SU-DHL-6 (cell line): ENCODE data around the gene DLG2.

Source experiments
- H2AFZ ChIP-seq: fragments of 200-600 bp; sonication (generic); 2 replicates; pipeline ENCODE4 v1.6.1; 2014; ENCODE audit warnings: low read depth, mild to moderate bottlenecking, moderate library complexity, mixed read lengths, antibody characterized with exemption, low read length; ENCODE audit not compliant: severe bottlenecking
- H3F3A ChIP-seq: fragments of 200-600 bp; shearing (Covaris generic); 2 replicates; pipeline ENCODE4 v1.6.0; 2016; ENCODE audit warnings: antibody characterized with exemption, mild to moderate bottlenecking; ENCODE audit not compliant: insufficient read depth
- H3K27ac ChIP-seq: fragments of 200-600 bp; sonication (generic); 2 replicates; pipeline ENCODE4 v1.5.1; 2016; ENCODE audit warnings: low read depth, mild to moderate bottlenecking, low read length, moderate library complexity, mixed read lengths
- H3K27me3 ChIP-seq: fragments of 200-600 bp; sonication (generic), shearing (Covaris generic); 2 replicates; pipeline ENCODE4 v1.6.0; 2014; ENCODE audit warnings: mild to moderate bottlenecking, low read length
- H3K36me3 ChIP-seq: fragments of 200-600 bp; sonication (generic); 2 replicates; pipeline ENCODE4 v1.6.1; 2014; ENCODE audit warnings: mild to moderate bottlenecking, low read length, mixed read lengths
- H3K4me2 ChIP-seq: fragments of 300-600, 200-600 bp; shearing (Covaris generic), sonication (generic); 2 replicates; pipeline ENCODE4 v1.6.0; 2014; ENCODE audit warnings: low read length, low read depth, mild to moderate bottlenecking; ENCODE audit not compliant: poor library complexity, severe bottlenecking
- H3K4me3 ChIP-seq: fragments of 200-600 bp; sonication (generic); 2 replicates; pipeline ENCODE4 v1.5.1; 2014; ENCODE audit warnings: antibody characterized with exemption, low read length, mild to moderate bottlenecking, mixed read lengths; ENCODE audit not compliant: insufficient read depth, poor library complexity, severe bottlenecking
- H3K79me2 ChIP-seq: fragments of 200-600 bp; sonication (generic); 2 replicates; pipeline ENCODE4 v1.6.1; 2014; ENCODE audit warnings: mild to moderate bottlenecking, low read length, moderate library complexity; ENCODE audit not compliant: insufficient read depth
- H3K9ac ChIP-seq: fragments of 200-600 bp; sonication (generic); 2 replicates; pipeline ENCODE4 v1.7.0; 2014; ENCODE audit warnings: mild to moderate bottlenecking, low read length
- H3K9me2 ChIP-seq: fragments of 200-600 bp; sonication (generic); replicated peaks from 2 replicates; pipeline ENCODE4 v1.6.1; 2014; ENCODE audit warnings: low read length; ENCODE audit not compliant: insufficient read depth
- H3K9me3 ChIP-seq: fragments of 200-600 bp; sonication (generic); 2 replicates; pipeline ENCODE4 v1.6.1; 2014; ENCODE audit warnings: low read length, mixed read lengths; ENCODE audit not compliant: insufficient read depth
- H4K20me1 ChIP-seq: fragments of 200-600 bp; sonication (generic); 2 replicates; pipeline ENCODE4 v1.6.1; 2014; ENCODE audit warnings: low read depth, mild to moderate bottlenecking, antibody characterized with exemption, low read length, moderate library complexity, mixed read lengths
- CTCF ChIP-seq: fragments of 200-600 bp; sonication (generic); IDR thresholded peaks from one replicate; pipeline ENCODE4 v1.5.1; 2017; ENCODE audit warnings: antibody characterized with exemption, mild to moderate bottlenecking, low read length, moderate library complexity; ENCODE audit not compliant: insufficient read depth, poor library complexity, severe bottlenecking
- EZH2phosphoT487 ChIP-seq: fragments of 200-600 bp; sonication (generic), shearing (Covaris generic); conservative IDR thresholded peaks from 2 replicates; pipeline ENCODE4 v1.6.1; 2018; ENCODE audit warnings: mild to moderate bottlenecking, antibody characterized with exemption, low read length, moderate library complexity, mixed read lengths

Gene DLG2

GRCh38 chr11:85531191-85531897 lies 95.8 kb downstream of the DLG2 start:
- Histone ChIP-seq H3K27me3 (no peaks in the 10 kb centered on the region), H3K9me2 (no peaks in the 10 kb centered on the region), H3K9ac (no peak overlapping the region), H3K4me3 (no peak overlapping the region), H3K9me3 (peaks cover 8% of the 10 kb centered on the region; the same call in 1 of the 2 replicates), H3K27ac (no peak overlapping the region), H4K20me1 (no peaks in the 10 kb centered on the region), H3K36me3 (no peaks in the 10 kb centered on the region), H3K79me2 (no peaks in the 10 kb centered on the region), H3F3A (no peaks in the 10 kb centered on the region), H3K4me2 (no peak overlapping the region), H2AFZ (no peak overlapping the region)
- TF ChIP-seq EZH2phosphoT487, result no peak
- no peak for TF ChIP-seq CTCF

GRCh38 chr11:85530634-85531033 lies 96.5 kb downstream of the DLG2 start:
- Histone ChIP-seq H4K20me1 (no peaks in the 10 kb centered on the region), H3K27ac (no peak overlapping the region), H3K9me2 (no peaks in the 10 kb centered on the region), H2AFZ (no peak overlapping the region), H3K36me3 (no peaks in the 10 kb centered on the region), H3K9ac (no peak overlapping the region), H3F3A (no peaks in the 10 kb centered on the region), H3K27me3 (no peaks in the 10 kb centered on the region), H3K4me2 (no peak overlapping the region), H3K79me2 (no peaks in the 10 kb centered on the region), H3K4me3 (no peak overlapping the region), H3K9me3 (peaks cover 8% of the 10 kb centered on the region; the same call in 1 of the 2 replicates)
- TF ChIP-seq EZH2phosphoT487 (no peak), CTCF (no peak)

GRCh38 chr11:85526564-85526963 lies 100.6 kb downstream of the DLG2 start:
- no peaks in the 10 kb centered on the region for H3K36me3 ChIP-seq
- H3K27ac ChIP-seq, result no peak overlapping the region
- no peak overlapping the region for H2AFZ ChIP-seq
- TF ChIP-seq CTCF, result no peak
- TF ChIP-seq EZH2phosphoT487, result no peak
- no peak overlapping the region for H3K9ac ChIP-seq
- H3K79me2 ChIP-seq, result no peaks in the 10 kb centered on the region
- no peaks in the 10 kb centered on the region for H4K20me1 ChIP-seq
- peaks cover 14% of the 10 kb centered on the region; the same call in 1 of the 2 replicates for H3K9me3 ChIP-seq
- no peak overlapping the region for H3K4me2 ChIP-seq
- no peak overlapping the region for H3K4me3 ChIP-seq
- no peaks in the 10 kb centered on the region for H3K27me3 ChIP-seq
- no peaks in the 10 kb centered on the region for H3K9me2 ChIP-seq
- no peaks in the 10 kb centered on the region for H3F3A ChIP-seq
